Measurements from ENCODE around the gene KRT14. TPM values are rescaled to one million over a fixed set of nuclear protein-coding genes. Genes with fewer than 3 reads are reported as not detected.
"Not testable (repeated sequence)": the region's sequence is repeated elsewhere in the genome, so short reads cannot be mapped to it uniquely, and the experiment has no call there.

KRT14 gene
- polyA plus RNA-seq, 1 experiment = 0.11 TPM

- Histone ChIP-seq H3K27me3 (ENCODE audit: control insufficient read depth, insufficient read depth, low read length) (no peaks in the 10 kb centered on the region), H3K36me3 (ENCODE audit: control insufficient read depth, insufficient read depth, low read length) (no peaks in the 10 kb centered on the region), H3K4me3 (ENCODE audit: low read depth, low read length) (no peak overlapping the region)
- ChIA-PET POLR2A (no interaction called here), CTCF (interaction anchor here (0.7 to 3.5 kb wide), 4 partner anchors 15 to 42 kb away, joined by 3 to 22 read pairs (median 3); no protein-coding TSS in a partner anchor)
- DNase-seq (ENCODE audit: low read depth) = peak; percentile 31
- TF ChIP-seq CTCF (IDR thresholded peaks at IDR 0.05; ENCODE audit: insufficient read depth, low read depth, low read length) = 0 out of 2 replicates have a peak, but pooled peaks have one; percentile 9
Measured at GRCh38 chr17:41620583-41621434, 34.1 kb upstream of the KRT14 start.

DNA sequence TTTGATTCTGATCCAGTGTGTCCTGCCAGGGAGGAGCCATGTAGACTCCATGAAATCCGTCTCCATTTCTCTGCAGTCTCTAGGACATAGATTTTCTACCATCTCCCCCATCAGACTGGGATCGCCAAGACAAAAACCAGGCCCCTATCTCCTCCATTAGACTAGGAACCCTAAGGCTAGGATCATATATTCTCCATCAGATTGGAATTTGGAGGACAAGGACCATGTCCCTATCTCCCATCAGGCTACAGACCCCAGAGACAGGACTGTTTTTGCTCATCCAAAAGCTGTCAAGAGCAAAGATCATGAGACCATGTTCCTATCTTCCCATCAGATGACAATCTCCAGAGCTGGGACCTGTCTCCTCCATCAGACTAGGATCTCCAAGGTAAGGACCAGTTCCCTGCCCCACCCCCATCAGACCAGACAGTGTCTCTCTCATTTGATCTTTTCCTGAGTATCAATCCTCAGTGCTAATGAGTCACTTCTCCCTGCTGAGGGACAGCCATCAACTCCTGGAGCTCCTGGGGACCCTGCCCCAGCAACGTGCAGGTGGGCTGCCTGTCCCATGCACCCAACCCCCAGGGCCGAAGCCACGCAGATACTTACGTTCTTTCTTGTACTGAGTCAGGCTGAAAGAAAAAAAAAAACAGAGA lies 33.4 kb upstream of the KRT14 start:
- H3K4me3 ChIP-seq (ENCODE audit: low read depth, low read length); POLR2A ChIA-PET; H3K27me3 ChIP-seq (ENCODE audit: control insufficient read depth, insufficient read depth, low read length); H3K36me3 ChIP-seq (ENCODE audit: control insufficient read depth, insufficient read depth, low read length); DNase-seq (ENCODE audit: low read depth): not testable (repeated sequence)
- CTCF ChIA-PET = interaction anchor here (1.5 to 3.5 kb wide), 2 partner anchors 27 to 35 kb away, joined by 3 to 22 read pairs; no protein-coding TSS in a partner anchor

GRCh38 chr17:41619036-41619926 lies 32.6 kb upstream of the KRT14 start:
- no peak for TF ChIP-seq CTCF (IDR thresholded peaks at IDR 0.05; ENCODE audit: insufficient read depth, low read depth, low read length)
- ChIA-PET POLR2A (no interaction called here), CTCF (interaction anchor here (1.0 kb wide), 1 partner anchor 20 kb away, joined by 5 read pairs; no protein-coding TSS in a partner anchor)
- Histone ChIP-seq H3K4me3 (ENCODE audit: low read depth, low read length) (no peak overlapping the region), H3K36me3 (ENCODE audit: control insufficient read depth, insufficient read depth, low read length) (no peaks in the 10 kb centered on the region), H3K27me3 (ENCODE audit: control insufficient read depth, insufficient read depth, low read length) (no peaks in the 10 kb centered on the region)
- DNase-seq (ENCODE audit: low read depth) = no peak

GRCh38 chr17:41618341-41619035 lies 31.8 kb upstream of the KRT14 start:
- H3K27me3 ChIP-seq (ENCODE audit: control insufficient read depth, insufficient read depth, low read length) = no peaks in the 10 kb centered on the region
- H3K4me3 ChIP-seq (ENCODE audit: low read depth, low read length) = no peak overlapping the region
- ChIA-PET CTCF (interaction anchor here (1.0 kb wide), 1 partner anchor 21 kb away, joined by 5 read pairs; no protein-coding TSS in a partner anchor), POLR2A (no interaction called here)
- no peak for DNase-seq (ENCODE audit: low read depth)
- no peak for TF ChIP-seq CTCF (IDR thresholded peaks at IDR 0.05; ENCODE audit: insufficient read depth, low read depth, low read length)
- H3K36me3 ChIP-seq (ENCODE audit: control insufficient read depth, insufficient read depth, low read length) = no peaks in the 10 kb centered on the region

DNA sequence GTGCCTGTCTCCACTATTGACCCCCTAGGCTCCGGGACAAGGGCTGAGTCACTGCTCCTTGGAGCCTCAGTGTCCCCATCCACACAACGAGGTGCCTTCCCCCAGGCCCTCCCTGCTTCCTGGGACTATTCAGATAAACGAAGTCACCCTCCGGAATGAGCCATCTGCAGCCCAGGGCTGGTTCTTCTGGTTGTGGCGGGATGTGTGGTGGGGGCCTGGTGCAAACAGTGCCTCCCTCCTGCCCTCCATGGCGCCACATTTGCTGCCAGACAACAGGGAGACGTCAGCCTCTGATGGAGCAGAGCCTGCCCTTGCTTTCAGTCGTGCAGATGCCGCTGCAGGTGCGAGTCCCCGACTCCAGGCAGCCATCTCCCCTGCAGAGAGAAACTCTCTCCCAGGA lies 31.0 kb upstream of the KRT14 start:
- no peak overlapping the region for H3K4me3 ChIP-seq (ENCODE audit: low read depth, low read length)
- CTCF ChIA-PET = interaction anchor here (0.9 kb wide), 1 partner anchor 31 kb away, joined by 3 read pairs; no protein-coding TSS in a partner anchor
- POLR2A ChIA-PET = no interaction called here
- no peak for TF ChIP-seq CTCF (IDR thresholded peaks at IDR 0.05; ENCODE audit: insufficient read depth, low read depth, low read length)
- DNase-seq (ENCODE audit: low read depth) = no peak
- H3K36me3 ChIP-seq (ENCODE audit: control insufficient read depth, insufficient read depth, low read length) = no peaks in the 10 kb centered on the region
- H3K27me3 ChIP-seq (ENCODE audit: control insufficient read depth, insufficient read depth, low read length) = no peaks in the 10 kb centered on the region
